ENCODE data around the gene LENEP.

The LENEP gene

DNA sequence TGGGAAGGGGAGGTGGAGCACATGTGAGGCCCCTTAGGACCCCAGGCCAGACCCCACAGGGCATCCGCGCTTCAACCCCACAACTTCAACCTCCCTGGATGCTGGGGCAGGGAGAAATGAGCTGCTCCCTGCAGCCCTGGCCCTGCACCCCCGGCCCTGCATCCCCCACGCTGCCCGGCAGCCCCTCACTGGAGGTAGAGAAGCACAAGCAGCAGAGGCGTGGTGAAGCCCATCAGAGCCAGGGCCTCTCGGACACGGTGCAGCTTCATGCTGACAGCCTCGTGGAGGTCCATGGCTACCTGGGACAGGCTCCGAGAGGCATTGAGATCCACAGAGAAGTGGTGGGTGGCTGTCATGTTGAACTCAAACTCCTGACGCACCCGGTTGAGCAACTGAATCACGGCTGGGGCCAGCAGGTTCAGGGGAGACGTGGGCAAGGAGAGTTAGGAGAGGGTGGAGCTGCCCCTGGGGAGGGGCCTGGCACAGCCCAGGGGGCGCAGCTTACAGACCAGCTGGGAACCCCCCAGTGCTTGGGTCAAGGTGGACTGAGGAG, 36.9 kb downstream of the LENEP start:
- no peak for DNase-seq (ENCODE audit: low spot score)

DNA sequence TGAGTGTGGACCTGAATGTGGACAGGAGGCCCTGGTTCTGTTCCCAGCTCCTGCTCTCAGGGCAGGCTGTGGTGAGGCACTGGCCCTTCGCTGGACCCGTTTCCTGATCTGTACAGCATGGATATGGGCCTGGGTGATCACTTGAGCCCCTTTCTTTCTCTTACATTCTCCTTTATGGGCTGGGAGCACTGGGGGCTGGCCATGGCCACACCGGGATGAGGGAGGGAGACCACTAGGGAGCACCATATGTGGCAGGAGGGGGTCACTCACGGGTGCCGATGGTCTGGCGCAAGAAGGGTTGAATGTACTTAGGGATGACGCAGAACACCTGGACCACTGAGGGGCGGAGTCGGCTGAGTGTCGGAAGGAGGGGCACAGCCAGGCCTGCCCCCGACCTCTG, 37.5 kb downstream of the LENEP start:
- no peak for DNase-seq (ENCODE audit: low spot score)

DNA sequence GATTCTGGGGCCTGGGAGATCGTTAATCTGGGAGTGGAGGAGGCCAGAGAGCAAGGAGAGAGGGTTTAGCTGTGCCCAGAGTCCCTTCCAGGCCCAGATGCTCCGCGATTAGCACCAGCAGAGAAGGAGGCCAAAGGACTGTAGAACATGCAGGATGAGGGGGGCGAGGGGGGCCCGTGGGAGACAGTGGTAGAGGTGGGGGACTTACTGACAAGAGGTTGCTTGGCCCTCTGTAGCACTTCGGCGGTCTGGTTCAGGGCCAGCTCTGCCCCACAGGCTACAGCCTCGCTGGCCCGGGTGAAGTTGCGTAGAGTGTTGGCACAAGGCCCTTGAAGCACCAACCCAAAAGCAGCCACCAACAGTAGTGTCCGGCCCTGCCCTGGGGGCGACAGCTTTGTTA, 39.5 kb downstream of the LENEP start:
- no peak for DNase-seq (ENCODE audit: low spot score)

DNA sequence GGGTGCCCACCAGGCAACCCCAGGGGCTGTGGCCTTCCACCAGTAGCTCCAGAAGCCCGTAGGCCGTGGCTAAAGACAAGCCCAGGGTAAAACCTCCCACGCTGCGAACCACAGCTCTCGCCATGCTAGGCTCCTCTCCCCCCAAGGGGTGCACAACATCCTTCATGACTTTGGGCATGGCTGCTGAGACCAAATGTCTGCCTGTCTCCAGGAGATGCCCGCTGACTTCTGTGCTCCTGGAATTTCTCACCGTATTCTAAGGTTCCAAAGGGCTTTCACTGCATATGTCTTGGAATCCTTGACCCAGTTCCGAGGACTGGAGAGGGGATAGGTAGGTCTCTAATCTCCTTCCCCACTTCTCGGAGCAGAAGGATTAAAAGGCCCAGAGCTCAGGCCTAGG, 40.1 kb downstream of the LENEP start, which contains the start of the genes DCST1 and DCST2:
Gene DCST1 (plus strand): TSS at position 301 of the 400 bp plus-strand sequence. CDS start 213 bp downstream, outside the sequence.
Gene DCST2 (minus strand): TSS at position 258 of the 400 bp plus-strand sequence. CDS start 80 bp downstream, at position 178.
- DNase-seq (ENCODE audit: low spot score): no peak

DNA sequence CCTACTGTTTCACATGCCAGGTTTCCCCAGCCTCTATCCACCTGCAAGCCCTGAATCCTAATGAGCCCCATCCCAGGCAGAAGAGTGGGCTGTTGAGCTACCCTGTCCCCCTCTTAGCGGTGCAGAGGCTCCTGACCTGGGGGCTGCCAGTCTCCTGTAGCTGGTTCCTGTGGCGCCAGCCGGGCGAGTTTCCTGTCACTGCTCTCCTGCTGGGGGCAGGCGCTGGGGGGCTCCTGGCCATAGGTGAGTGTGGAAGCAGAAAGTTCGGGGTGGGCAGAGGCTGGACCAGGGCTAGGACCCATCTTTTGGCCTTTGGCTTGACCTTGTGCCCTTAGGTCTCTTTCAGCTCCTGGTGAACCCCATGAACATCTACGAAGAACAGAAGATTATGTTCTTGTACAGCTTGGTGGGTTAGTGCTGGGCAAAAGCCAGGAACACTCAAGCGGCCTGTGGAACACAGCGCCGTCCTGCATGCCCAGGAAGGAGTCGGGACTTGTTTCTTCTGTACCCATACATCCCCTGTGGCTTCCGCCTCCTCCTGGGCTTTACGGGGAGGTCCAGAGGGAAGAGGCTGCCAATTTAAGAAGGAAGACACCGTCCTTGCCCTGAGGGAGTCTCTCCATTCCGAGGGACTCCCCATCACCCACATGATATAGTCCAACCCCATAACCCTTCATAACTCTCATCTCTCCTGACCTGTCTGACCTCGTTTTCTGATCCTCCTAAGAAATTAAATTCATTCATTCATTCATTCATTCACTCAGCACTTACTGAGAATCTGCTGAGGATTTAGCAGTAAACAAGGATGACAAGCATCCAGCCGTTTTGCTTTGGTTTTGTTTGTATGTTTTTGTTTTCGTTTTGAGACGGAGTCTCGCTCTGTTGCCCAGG, 41.2 kb downstream of the LENEP start:
- no peak for DNase-seq (ENCODE audit: low spot score)

DNA sequence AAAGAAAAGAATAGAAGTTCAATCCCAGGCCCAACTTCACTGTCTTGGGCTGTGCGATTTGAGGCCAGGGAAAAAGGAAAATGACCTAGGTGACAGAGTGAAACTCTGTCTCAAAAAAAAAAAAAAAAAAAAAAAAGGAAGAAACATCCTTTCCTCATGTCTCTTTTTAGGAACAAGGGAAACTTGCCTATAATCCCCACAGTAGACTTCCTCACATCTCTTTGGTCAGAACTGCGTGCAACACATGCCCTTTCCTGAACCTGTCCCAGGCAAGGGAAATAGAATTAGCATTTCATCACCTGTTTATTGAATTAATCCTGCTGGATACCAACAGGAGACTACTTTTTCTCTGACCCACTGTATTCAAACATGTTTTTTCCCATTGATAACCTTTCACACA, 42.5 kb downstream of the LENEP start:
- DNase-seq (ENCODE audit: low spot score): no peak

DNA sequence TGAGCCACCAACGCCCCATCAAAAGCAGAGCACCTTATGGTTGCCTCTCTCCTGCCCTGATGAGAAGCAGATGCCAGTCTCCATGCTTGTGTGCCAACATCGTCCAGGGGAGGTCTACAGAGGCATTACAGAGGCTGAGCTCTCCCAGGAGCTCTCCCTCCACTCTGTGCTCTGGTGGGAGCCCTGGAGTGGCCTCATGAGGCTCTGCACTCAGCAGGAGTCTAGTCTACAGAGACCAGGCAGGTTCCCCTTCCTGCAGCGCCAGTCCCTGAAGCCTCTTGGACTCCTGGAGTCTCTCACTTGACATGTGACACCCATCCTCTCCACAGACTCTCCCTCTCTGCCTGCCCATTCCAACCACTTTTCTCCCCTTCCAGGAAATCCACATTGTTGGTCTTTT, 43.7 kb downstream of the LENEP start:
- no peak for DNase-seq (ENCODE audit: low spot score)

DNA sequence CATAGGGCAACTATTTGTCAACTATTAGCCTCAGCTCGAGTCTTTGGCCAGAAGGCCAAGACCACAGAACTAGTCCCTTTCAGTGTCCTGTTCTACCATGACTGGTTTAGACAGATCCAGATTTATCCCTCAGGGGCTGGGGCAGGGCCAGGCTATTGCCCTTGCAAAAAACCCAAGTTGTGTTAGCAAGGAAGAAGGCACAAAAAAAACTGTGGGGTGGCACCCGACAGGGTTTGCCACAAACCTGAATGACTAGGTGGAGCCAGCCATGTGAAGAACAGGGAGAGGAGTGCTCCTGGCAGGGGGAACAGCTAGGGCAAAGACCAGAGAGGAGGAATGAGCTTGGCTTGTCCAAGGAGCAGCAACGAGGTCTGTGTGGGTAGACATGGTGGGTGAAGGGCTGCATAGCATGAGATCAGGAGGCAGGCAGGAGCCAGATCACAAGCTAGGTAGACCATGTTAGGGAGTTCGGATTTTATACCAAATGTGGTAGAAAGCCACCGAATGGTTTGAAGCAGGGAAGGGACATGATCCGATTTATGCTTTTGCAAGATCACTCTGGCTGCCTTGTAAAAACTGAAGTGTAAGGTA, 44.6 kb downstream of the LENEP start:
- no peak for DNase-seq (ENCODE audit: low spot score)

DNA sequence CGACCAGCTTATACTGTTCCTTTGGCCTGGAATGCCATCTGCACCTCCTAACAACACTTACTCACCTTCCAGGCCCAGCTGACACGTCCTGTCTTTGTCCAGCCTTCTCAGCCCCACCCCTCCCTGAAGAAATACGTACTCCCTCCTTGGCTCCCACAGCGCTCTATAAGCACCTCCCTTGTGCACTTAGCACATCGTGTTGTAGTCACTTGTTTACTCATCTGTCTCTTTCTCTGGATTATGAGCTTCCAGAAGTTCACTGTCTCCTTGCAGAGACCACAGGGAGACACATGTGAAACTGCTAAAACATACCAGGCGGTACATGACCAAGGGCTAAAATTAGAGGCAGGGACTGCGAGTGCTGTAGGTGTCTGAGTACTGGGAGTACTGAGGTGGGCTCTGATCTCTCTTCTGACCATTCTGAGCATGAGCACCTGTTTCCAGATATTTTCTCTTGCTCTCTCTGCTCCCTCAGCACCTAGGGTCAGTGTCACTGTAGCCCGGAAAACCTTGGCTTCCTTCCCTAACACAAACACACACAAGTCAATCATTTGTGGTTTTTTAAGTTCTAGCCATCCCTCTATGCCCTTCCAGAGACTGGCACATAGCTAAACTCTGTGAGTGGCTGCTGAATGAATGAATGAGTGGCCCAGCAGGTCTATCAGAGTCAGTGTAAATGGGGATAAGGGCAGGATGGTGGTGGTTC, 45.4 kb downstream of the LENEP start:
- peak; percentile 75 for DNase-seq (ENCODE audit: low spot score)

DNA sequence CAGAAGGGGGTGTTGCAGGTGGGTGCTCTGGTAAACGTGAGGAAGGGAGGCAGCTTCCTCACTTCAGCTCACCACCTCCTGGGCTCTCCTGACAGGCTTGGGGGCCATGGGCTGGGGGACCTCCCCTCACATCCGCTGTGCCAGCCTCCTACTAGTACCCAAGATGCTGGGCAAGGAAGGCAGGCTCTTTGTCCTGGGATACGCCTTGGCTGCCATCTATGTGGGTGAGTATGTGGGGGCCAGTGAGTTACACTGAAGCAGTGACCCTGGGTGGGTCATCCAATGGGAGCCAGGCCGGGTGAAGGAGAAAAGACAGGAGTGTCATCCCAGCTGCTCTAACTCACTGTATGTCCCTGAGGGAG, 45.9 kb downstream of the LENEP start:
- DNase-seq (ENCODE audit: low spot score): no peak

DNA sequence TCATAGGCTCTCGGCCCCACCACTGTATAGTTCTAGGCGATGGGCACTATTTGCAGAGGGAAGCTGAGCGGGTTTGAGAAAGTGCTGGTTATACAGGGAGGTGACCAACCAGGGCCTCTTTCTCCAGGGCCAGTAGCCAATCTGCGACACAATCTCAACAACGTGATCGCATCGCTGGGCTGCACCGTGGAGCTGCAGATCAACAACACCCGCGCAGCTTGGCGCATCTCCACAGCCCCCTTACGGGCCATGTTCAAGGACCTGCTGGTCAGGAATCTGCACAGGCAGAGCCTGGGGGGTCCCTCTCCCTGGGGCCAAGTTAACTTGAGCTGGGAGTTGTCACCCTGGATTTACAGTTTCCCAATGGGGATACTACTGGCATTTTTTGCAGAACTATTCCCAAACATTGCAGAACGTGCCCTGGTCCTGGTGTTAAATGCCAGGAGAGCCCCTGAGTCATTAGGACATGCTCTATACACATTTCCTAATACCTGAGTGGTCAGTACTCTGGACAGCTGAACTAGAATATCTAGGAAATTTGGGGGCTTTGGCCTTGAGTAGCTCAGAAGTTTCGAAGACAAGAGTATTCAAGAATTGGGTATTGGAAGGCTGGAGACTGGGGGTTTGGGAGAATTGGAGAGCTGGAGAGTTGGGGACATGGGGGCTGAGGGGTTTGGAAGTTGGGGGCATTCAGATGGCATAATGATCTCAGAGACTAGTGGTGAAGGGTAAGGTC, 47.1 kb downstream of the LENEP start:
- DNase-seq (ENCODE audit: low spot score): no peak

DNA sequence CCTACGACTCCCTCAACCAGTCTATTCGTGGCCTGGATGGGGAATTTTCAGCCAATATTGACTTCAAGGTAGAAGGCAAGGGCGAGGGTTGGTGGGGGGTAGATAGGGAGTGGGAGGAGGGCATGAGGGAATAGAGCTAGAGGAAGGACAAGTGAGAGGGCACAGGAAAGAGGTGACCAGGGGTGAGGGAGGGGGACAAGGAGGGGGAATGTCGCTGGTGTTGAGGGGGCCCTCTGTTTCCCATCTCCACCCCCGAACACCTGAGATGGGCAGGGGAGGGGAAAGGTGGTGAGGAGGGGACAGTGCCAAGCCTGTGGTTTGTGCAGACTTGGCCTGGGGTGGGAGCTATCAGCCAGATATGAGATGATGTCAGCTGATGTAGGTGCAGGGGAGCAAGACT, 49.4 kb downstream of the LENEP start:
- no peak for DNase-seq (ENCODE audit: low spot score)

DNA sequence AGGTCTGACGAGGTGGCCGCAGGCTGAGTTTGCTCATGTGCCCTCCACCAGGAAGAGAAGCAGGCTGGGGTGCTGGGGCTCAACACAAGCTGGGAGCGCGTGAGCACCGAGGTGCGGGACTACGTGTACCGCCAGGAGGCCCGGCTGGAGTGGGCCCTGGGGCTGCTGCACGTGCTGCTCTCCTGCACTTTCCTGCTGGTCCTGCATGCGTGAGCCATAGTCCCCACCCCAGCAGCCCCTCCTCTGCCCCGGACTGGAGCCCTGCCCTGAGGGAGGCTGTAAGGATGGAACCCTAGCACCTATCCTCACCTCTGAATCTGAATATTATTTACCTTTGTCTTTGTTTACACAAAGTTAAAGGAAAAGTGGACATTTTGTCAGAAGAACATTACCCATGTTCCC, 49.9 kb downstream of the LENEP start:
- no peak for DNase-seq (ENCODE audit: low spot score)

DNA sequence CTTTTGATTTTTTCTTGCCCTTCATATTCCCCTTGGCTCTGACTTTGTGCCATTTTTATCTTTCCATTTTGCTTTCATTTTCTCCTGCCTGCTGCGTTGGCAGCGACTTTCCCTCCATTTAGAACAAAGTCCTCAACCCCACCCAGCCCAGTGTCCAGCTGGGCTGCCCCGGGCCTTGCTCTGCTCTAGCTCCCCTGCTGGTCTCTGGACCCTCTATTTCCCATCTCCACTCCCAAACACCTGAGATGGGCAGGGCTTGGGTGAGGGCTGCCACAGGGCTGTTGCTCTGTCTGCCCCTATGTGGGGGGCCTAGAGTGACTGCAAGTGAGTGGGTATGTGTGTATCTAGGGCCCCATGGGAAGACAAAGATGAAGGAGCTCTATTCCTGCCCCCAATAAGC, 50.4 kb downstream of the LENEP start:
- DNase-seq (ENCODE audit: low spot score): no peak
